Measurements from ENCODE around the gene STRN. TPM values are rescaled to one million over a fixed set of nuclear protein-coding genes. Genes with fewer than 3 reads are reported as not detected.
"Not testable (repeated sequence)": the region's sequence is repeated elsewhere in the genome, so short reads cannot be mapped to it uniquely, and the experiment has no call there.

Gene STRN
- total and polyA plus RNA-seq, 2 of the 13 experiments (the other 11 are each of a cell fraction or from before 2014, with no cell fraction given): 10.4 to 19.3 TPM

GRCh38 chr2:36945240-36945639 lies 21.1 kb downstream of the STRN start:
- DNase-seq (ENCODE audit: low spot score); ATAC-seq; POLR2A ChIA-PET; in situ Hi-C loops (cut with HindIII; ENCODE audit: extremely low pct_ligation_motif_present, low pct_unique_long_range_greater_than_20kb); H3K27me3 ChIP-seq (ENCODE audit: control insufficient read depth in 1 of 2, insufficient read depth in 2 of 2, low read length in 2 of 2); H3K4me3 ChIP-seq (replicated peaks in 1 of 3; ENCODE audit: insufficient read depth in 1 of 3, low read depth in 2 of 3, low read length in 3 of 3); BruUV-seq (replicated peaks); H3K79me2 ChIP-seq (ENCODE audit: insufficient read depth, low read length); H3K36me3 ChIP-seq (replicated peaks in 1 of 2; ENCODE audit: control insufficient read depth in 1 of 2, insufficient read depth in 2 of 2, low read length in 2 of 2); H3K4me2 ChIP-seq (ENCODE audit: low read depth, low read length); H4K20me1 ChIP-seq (ENCODE audit: insufficient read depth, low read length); CTCF ChIA-PET (ENCODE audit: low intra/inter-chr PET ratio, low total read pairs); intact Hi-C loops (cut with micrococcal nuclease; ENCODE audit: unreplicated experiment); H3K9ac ChIP-seq (ENCODE audit: insufficient read depth, low read depth, low read length); H3K4me1 ChIP-seq (ENCODE audit: insufficient read depth, low read length); H2AFZ ChIP-seq (ENCODE audit: low read length); H3K9me3 ChIP-seq (ENCODE audit: low read length); FAIRE-seq; H3K27ac ChIP-seq (ENCODE audit: extremely low read length, insufficient read depth, low read length): not testable (repeated sequence)
- 90% methylated on average over 10 of the region's 10 CpGs for WGBS (ENCODE audit: low lambda C conversion rate)
- 0 out of 2 replicates have a peak, but pooled peaks have one; percentile 32 for TF ChIP-seq ZSCAN12 (CRISPR knock-in tag; IDR thresholded peaks at IDR 0.05)

DNA sequence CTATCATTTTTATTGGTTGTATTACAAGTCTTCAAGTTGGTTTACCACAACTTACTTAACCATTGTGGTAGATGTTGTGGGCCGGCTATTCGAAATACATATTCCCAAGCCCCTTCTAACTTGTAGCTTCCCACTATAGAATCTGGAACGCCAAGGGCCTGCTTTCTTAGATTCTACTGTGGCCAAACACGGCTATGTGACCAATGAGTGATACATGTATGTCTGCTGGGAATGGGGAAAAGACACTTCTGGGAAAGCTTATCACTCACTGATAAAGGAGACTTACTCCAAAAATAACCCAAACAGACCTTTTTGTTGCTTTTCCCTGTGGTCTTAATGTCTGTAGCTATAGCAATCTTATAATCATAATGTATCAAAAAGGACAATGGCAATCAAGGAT lies 24.5 kb downstream of the STRN start:
- no peaks in the 10 kb centered on the region for H3K9me3 ChIP-seq (ENCODE audit: low read length)
- H2AFZ ChIP-seq (ENCODE audit: low read length): no peak overlapping the region
- WGBS (ENCODE audit: low lambda C conversion rate): 99% methylated on average over 4 of the region's 4 CpGs
- TF ChIP-seq ATM (IDR thresholded peaks at IDR 0.05; ENCODE audit: borderline replicate concordance) (no peak), ZNF784 (CRISPR knock-in tag; IDR thresholded peaks at IDR 0.05; ENCODE audit: borderline replicate concordance) (no peak), BCL3 (CRISPR knock-in tag; IDR thresholded peaks at IDR 0.05) (no peak), JUN (CRISPR knock-in tag; IDR thresholded peaks at IDR 0.05) (no peak), TRIM24 (CRISPR knock-in tag; IDR thresholded peaks at IDR 0.05) (no peak), ZNF382 (CRISPR knock-in tag; IDR thresholded peaks at IDR 0.05; ENCODE audit: borderline replicate concordance) (no peak), ATRX (CRISPR knock-in tag; IDR thresholded peaks at IDR 0.05; ENCODE audit: borderline replicate concordance) (no peak), PCBP1 (IDR thresholded peaks at IDR 0.05; ENCODE audit: borderline replicate concordance, low read depth, low read length) (no peak), TCF12 (IDR thresholded peaks at IDR 0.05) (no peak), TCF12 (CRISPR knock-in tag; IDR thresholded peaks at IDR 0.05) (no peak), ZNF282 (IDR thresholded peaks at IDR 0.05; ENCODE audit: partially characterized antibody) (no peak), SIN3B (IDR thresholded peaks at IDR 0.05; ENCODE audit: low read length) (no peak), NFE2 (CRISPR knock-in tag; IDR thresholded peaks at IDR 0.05) (no peak), RARG (CRISPR knock-in tag; IDR thresholded peaks at IDR 0.05; ENCODE audit: low read depth) (no peak), ZNF501 (CRISPR knock-in tag; IDR thresholded peaks at IDR 0.05) (no peak), HIVEP1 (CRISPR knock-in tag; IDR thresholded peaks at IDR 0.05) (no peak)
- TF ChIP-seq, protein P1, sequence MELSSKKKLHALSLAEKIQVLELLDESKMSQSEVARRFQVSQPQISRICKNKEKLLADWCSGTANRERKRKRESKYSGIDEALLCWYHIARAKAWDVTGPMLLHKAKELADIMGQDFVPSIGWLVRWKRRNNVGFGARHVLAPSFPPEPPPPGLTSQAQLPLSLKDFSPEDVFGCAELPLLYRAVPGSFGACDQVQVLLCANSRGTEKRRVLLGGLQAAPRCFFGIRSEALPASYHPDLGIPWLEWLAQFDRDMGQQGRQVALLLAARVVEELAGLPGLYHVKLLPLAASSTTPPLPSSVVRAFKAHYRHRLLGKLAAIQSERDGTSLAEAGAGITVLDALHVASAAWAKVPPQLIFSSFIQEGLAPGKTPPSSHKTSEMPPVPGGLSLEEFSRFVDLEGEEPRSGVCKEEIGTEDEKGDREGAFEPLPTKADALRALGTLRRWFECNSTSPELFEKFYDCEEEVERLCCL (CRISPR knock-in tag; IDR thresholded peaks at IDR 0.05; ENCODE audit: borderline replicate concordance): no peak

More for the DNA sequence above, 24.5 kb downstream of the STRN start:
- no peaks in the 10 kb centered on the region for H4K20me1 ChIP-seq (ENCODE audit: insufficient read depth, low read length)
- no peaks in the 10 kb centered on the region for H3K36me3 ChIP-seq (replicated peaks in 1 of 2; ENCODE audit: control insufficient read depth in 1 of 2, insufficient read depth in 2 of 2, low read length in 2 of 2)
- DNase-seq (ENCODE audit: low spot score): no peak
- no peak for FAIRE-seq
- ChIA-PET POLR2A (no interaction called here), CTCF (ENCODE audit: low intra/inter-chr PET ratio, low total read pairs) (no interaction called here)
- H3K9ac ChIP-seq (ENCODE audit: insufficient read depth, low read depth, low read length): no peak overlapping the region
- in situ Hi-C loops (cut with HindIII; ENCODE audit: extremely low pct_ligation_motif_present, low pct_unique_long_range_greater_than_20kb) (no loop called here), intact Hi-C loops (cut with micrococcal nuclease; ENCODE audit: unreplicated experiment) (no loop called here)
- no peak for ATAC-seq
- no peaks in the 10 kb centered on the region for H3K27me3 ChIP-seq (ENCODE audit: control insufficient read depth in 1 of 2, insufficient read depth in 2 of 2, low read length in 2 of 2)
- no peaks in the 10 kb centered on the region for H3K4me1 ChIP-seq (ENCODE audit: insufficient read depth, low read length)
- BruUV-seq (replicated peaks): no TSS peak
- H3K4me2 ChIP-seq (ENCODE audit: low read depth, low read length): no peak overlapping the region
- no peaks in the 10 kb centered on the region for H3K79me2 ChIP-seq (ENCODE audit: insufficient read depth, low read length)
- H3K4me3 ChIP-seq (replicated peaks in 1 of 3; ENCODE audit: insufficient read depth in 1 of 3, low read depth in 2 of 3, low read length in 3 of 3): no peak overlapping the region
- H3K27ac ChIP-seq (ENCODE audit: extremely low read length, insufficient read depth, low read length): no peak overlapping the region
